Osteocyte (in vitro differentiated cells): ENCODE results near the gene CD3E. TPM values are rescaled to one million over a fixed set of nuclear protein-coding genes. Genes with fewer than 3 reads are reported as not detected.

ENCODE experiments used
- DNase-seq: peaks from one replicate; pipeline ENCODE4 v3.0.0; 2021; ENCODE audit warnings: mixed read lengths; ENCODE audit not compliant: unreplicated experiment; ENCODE audit errors: extremely low spot score
- H3K27ac Mint-ChIP-seq: one replicate; pipeline ENCODE4 v1.8.0; 2021; ENCODE audit warnings: mild to moderate bottlenecking, mixed read lengths; ENCODE audit not compliant: unreplicated experiment
- H3K27me3 Mint-ChIP-seq: one replicate; pipeline ENCODE4 v1.8.0; 2021; ENCODE audit warnings: mixed read lengths; ENCODE audit not compliant: unreplicated experiment
- H3K36me3 Mint-ChIP-seq: one replicate; pipeline ENCODE4 v1.8.0; 2021; ENCODE audit warnings: mixed read lengths; ENCODE audit not compliant: unreplicated experiment
- H3K4me1 Mint-ChIP-seq: one replicate; pipeline ENCODE4 v1.8.0; 2021; ENCODE audit warnings: mixed read lengths; ENCODE audit not compliant: unreplicated experiment
- H3K4me3 Mint-ChIP-seq: one replicate; pipeline ENCODE4 v1.8.0; 2021; ENCODE audit warnings: mild to moderate bottlenecking, moderate library complexity, mixed read lengths; ENCODE audit not compliant: unreplicated experiment
- H3K9me3 Mint-ChIP-seq: one replicate; pipeline ENCODE4 v1.8.0; 2021; ENCODE audit warnings: mixed read lengths; ENCODE audit not compliant: unreplicated experiment
- CTCF ChIP-seq: fragments of 200-600 bp; sonication (generic); IDR thresholded peaks from 2 replicates; pipeline ENCODE4 v1.5.0; 2021; ENCODE audit warnings: antibody characterized with exemption, mild to moderate bottlenecking, moderate library complexity
- total RNA-seq: library from RNA; stranded (reverse); gene quantifications from 2 replicates; pipeline ENCODE4 v1.2.1, GENCODE V29; 2021

Gene CD3E
- total RNA-seq, 1 donor from 2014 or later = not detected

- H3K36me3 Mint-ChIP-seq = peaks cover 2% of the 10 kb centered on the region
- TF ChIP-seq CTCF = no peak
- H3K27me3 Mint-ChIP-seq = peaks cover 42% of the 10 kb centered on the region
- H3K27ac Mint-ChIP-seq = no peak overlapping the region
- H3K4me1 Mint-ChIP-seq = peaks cover 8% of the 10 kb centered on the region
- H3K9me3 Mint-ChIP-seq = peaks cover 3% of the 10 kb centered on the region
- DNase-seq = no peak
- no peak overlapping the region for H3K4me3 Mint-ChIP-seq
These were observed 15.1 kb upstream of the CD3E start for GRCh38 chr11:118289401-118289800.

- Mint-ChIP-seq H3K4me3 (no peak overlapping the region), H3K4me1 (peaks cover 8% of the 10 kb centered on the region), H3K27me3 (peaks cover 42% of the 10 kb centered on the region), H3K27ac (no peak overlapping the region), H3K36me3 (peaks cover 2% of the 10 kb centered on the region), H3K9me3 (peaks cover 3% of the 10 kb centered on the region)
- TF ChIP-seq CTCF = no peak
- no peak for DNase-seq
These were observed 13.6 kb upstream of the CD3E start for GRCh38 chr11:118290923-118291322.

GRCh38 chr11:118291477-118292135 lies 12.9 kb upstream of the CD3E start:
- H3K9me3 Mint-ChIP-seq = peaks cover 3% of the 10 kb centered on the region
- H3K36me3 Mint-ChIP-seq = peaks cover 2% of the 10 kb centered on the region
- DNase-seq = no peak
- peaks cover 38% of the 10 kb centered on the region for H3K27me3 Mint-ChIP-seq
- no peak overlapping the region for H3K27ac Mint-ChIP-seq
- H3K4me3 Mint-ChIP-seq = no peak overlapping the region
- peaks cover 8% of the 10 kb centered on the region for H3K4me1 Mint-ChIP-seq
- TF ChIP-seq CTCF = no peak

GRCh38 chr11:118294053-118294452 lies 10.5 kb upstream of the CD3E start:
- peaks cover 31% of the 10 kb centered on the region for H3K27me3 Mint-ChIP-seq
- no peak overlapping the region for H3K27ac Mint-ChIP-seq
- peaks cover 2% of the 10 kb centered on the region for H3K36me3 Mint-ChIP-seq

GRCh38 chr11:118295199-118295598 lies 9.3 kb upstream of the CD3E start:
- DNase-seq = no peak
- Mint-ChIP-seq H3K27ac (no peak overlapping the region), H3K9me3 (no peaks in the 10 kb centered on the region), H3K36me3 (no peaks in the 10 kb centered on the region), H3K4me3 (no peak overlapping the region), H3K4me1 (no peaks in the 10 kb centered on the region), H3K27me3 (peaks cover 29% of the 10 kb centered on the region)
- no peak for TF ChIP-seq CTCF

More at GRCh38 chr11:118294053-118294452, 10.5 kb upstream of the CD3E start:
- H3K9me3 Mint-ChIP-seq = peaks cover 3% of the 10 kb centered on the region
- H3K4me1 Mint-ChIP-seq = peaks cover 8% of the 10 kb centered on the region
- TF ChIP-seq CTCF = no peak
- H3K4me3 Mint-ChIP-seq = no peak overlapping the region
- DNase-seq = no peak
